ENCODE data around the gene ZBTB37.

- TF ChIP-seq CTCF (IDR thresholded peaks at IDR 0.05; ENCODE audit: low read depth, low read length, poor library complexity, severe bottlenecking) (no peak), EZH2phosphoT487 (IDR thresholded peaks at IDR 0.05; ENCODE audit: borderline replicate concordance, low read length) (no peak)
These were observed 48.5 kb downstream of the ZBTB37 start for GRCh38 chr1:173916667-173917066.
